ENCODE data around the gene VASH1. TPM values are rescaled to one million over a fixed set of nuclear protein-coding genes. Genes with fewer than 3 reads are reported as not detected.

The VASH1 gene
- total RNA-seq, 1 experiment from 2014 or later = 5.2 TPM

DNA sequence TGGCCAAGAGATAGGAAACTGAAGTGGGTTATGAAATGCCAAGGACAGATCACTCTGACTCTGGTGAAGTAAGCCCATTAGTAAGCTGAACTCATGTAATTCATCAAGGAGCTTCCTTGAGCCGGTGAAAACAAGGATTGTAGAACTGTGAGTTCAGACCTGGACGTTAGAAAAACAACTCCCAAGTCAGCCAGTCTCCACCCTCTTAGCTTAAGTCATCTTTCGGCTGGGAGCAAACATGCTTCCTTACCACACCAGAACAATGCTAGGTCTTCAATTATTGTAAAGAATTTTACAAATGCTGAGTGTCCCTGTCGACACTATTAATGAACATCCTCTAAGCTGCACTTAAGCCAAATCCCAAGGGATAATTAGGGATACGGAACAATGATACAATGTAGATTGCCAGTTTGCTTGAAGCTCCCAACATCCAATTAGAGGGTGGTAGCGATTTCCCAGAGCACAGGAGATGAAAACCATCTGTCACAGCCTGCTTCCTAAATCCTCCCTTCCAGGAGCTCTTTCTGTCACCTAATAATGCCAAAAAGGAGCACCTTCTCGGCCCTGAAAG lies 45.7 kb upstream of the VASH1 start:
- Histone ChIP-seq H3K27ac (ENCODE audit: low read length) (no peak overlapping the region), H3K9me3 (ENCODE audit: control insufficient read depth, insufficient read depth, low read depth, low read length) (no peaks in the 10 kb centered on the region), H3K4me3 (ENCODE audit: low read depth in 2 of 2, low read length in 2 of 2) (no peak overlapping the region), H3K36me3 (ENCODE audit: control insufficient read depth, insufficient read depth, low read length) (no peaks in the 10 kb centered on the region), H3K27me3 (ENCODE audit: control insufficient read depth, insufficient read depth, low read length) (0 out of 2 replicates have a peak, but pooled peaks cover 3% of the 10 kb centered on the region), H3K4me1 (ENCODE audit: control insufficient read depth, insufficient read depth, low read length) (no peaks in the 10 kb centered on the region)
- POLR2A ChIA-PET = interaction anchor here (0.7 kb wide), 1 partner anchor 35 kb away, joined by 3 read pairs; no protein-coding TSS in a partner anchor
- CTCF ChIA-PET = no interaction called here
- in situ Hi-C loops (cut with HindIII; ENCODE audit: low pct_unique_long_range_greater_than_20kb, low sequenced_read_pairs) (no loop called here), intact Hi-C loops (cut with micrococcal nuclease; ENCODE audit: unreplicated experiment) (no loop called here)
- no peak for ATAC-seq
- BruUV-seq (replicated peaks) = no TSS peak
- no peak for DNase-seq (ENCODE audit: low read depth, low spot score)
- TF ChIP-seq TCF7L2 (IDR thresholded peaks at IDR 0.05; ENCODE audit: low read depth, low read length) (no peak), POLR2AphosphoS5 (IDR thresholded peaks at IDR 0.05; ENCODE audit: low read depth, low read length) (no peak), SIN3A (IDR thresholded peaks at IDR 0.05; ENCODE audit: borderline replicate concordance, insufficient read depth, low read depth, low read length) (no peak)
- TF ChIP-seq, protein P1, sequence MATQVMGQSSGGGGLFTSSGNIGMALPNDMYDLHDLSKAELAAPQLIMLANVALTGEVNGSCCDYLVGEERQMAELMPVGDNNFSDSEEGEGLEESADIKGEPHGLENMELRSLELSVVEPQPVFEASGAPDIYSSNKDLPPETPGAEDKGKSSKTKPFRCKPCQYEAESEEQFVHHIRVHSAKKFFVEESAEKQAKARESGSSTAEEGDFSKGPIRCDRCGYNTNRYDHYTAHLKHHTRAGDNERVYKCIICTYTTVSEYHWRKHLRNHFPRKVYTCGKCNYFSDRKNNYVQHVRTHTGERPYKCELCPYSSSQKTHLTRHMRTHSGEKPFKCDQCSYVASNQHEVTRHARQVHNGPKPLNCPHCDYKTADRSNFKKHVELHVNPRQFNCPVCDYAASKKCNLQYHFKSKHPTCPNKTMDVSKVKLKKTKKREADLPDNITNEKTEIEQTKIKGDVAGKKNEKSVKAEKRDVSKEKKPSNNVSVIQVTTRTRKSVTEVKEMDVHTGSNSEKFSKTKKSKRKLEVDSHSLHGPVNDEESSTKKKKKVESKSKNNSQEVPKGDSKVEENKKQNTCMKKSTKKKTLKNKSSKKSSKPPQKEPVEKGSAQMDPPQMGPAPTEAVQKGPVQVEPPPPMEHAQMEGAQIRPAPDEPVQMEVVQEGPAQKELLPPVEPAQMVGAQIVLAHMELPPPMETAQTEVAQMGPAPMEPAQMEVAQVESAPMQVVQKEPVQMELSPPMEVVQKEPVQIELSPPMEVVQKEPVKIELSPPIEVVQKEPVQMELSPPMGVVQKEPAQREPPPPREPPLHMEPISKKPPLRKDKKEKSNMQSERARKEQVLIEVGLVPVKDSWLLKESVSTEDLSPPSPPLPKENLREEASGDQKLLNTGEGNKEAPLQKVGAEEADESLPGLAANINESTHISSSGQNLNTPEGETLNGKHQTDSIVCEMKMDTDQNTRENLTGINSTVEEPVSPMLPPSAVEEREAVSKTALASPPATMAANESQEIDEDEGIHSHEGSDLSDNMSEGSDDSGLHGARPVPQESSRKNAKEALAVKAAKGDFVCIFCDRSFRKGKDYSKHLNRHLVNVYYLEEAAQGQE (IDR thresholded peaks at IDR 0.05; ENCODE audit: insufficient read depth in 1 of 2, low read depth in 2 of 2, low read length in 1 of 2) = no peak
- TF ChIP-seq, protein P2, sequence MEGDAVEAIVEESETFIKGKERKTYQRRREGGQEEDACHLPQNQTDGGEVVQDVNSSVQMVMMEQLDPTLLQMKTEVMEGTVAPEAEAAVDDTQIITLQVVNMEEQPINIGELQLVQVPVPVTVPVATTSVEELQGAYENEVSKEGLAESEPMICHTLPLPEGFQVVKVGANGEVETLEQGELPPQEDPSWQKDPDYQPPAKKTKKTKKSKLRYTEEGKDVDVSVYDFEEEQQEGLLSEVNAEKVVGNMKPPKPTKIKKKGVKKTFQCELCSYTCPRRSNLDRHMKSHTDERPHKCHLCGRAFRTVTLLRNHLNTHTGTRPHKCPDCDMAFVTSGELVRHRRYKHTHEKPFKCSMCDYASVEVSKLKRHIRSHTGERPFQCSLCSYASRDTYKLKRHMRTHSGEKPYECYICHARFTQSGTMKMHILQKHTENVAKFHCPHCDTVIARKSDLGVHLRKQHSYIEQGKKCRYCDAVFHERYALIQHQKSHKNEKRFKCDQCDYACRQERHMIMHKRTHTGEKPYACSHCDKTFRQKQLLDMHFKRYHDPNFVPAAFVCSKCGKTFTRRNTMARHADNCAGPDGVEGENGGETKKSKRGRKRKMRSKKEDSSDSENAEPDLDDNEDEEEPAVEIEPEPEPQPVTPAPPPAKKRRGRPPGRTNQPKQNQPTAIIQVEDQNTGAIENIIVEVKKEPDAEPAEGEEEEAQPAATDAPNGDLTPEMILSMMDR (IDR thresholded peaks at IDR 0.05) = no peak

DNA sequence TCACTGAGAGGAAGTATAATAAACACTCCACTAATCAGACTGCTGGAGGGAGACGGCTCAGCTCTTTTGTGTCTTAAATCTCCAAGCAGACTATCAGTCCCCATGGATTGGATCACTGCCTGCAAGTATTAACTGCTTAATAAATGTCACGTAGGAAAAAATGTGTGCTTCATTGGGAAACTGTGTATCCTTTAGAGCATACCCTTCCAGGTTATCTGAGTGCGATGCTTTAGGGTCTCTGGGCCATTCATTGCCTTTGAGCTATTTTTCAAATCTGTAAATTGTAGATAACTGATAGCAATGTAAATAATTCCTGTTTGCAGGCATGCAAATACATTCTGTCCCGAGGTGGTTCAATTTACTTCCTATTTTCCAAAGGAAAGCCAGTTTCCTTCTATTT lies 45.0 kb upstream of the VASH1 start:
- Histone ChIP-seq H3K27me3 (ENCODE audit: control insufficient read depth, insufficient read depth, low read length) (0 out of 2 replicates have a peak, but pooled peaks cover 3% of the 10 kb centered on the region), H3K36me3 (ENCODE audit: control insufficient read depth, insufficient read depth, low read length) (no peaks in the 10 kb centered on the region), H3K4me3 (ENCODE audit: low read depth in 2 of 2, low read length in 2 of 2) (no peak overlapping the region), H3K9me3 (ENCODE audit: control insufficient read depth, insufficient read depth, low read depth, low read length) (no peaks in the 10 kb centered on the region), H3K4me1 (ENCODE audit: control insufficient read depth, insufficient read depth, low read length) (no peaks in the 10 kb centered on the region), H3K27ac (ENCODE audit: low read length) (no peak overlapping the region)
- no peak for DNase-seq (ENCODE audit: low read depth, low spot score)
- ChIA-PET CTCF (no interaction called here), POLR2A (no interaction called here)
- in situ Hi-C loops (cut with HindIII; ENCODE audit: low pct_unique_long_range_greater_than_20kb, low sequenced_read_pairs) (no loop called here), intact Hi-C loops (cut with micrococcal nuclease; ENCODE audit: unreplicated experiment) (no loop called here)
- TF ChIP-seq, protein P1 (IDR thresholded peaks at IDR 0.05; ENCODE audit: insufficient read depth in 1 of 2, low read depth in 2 of 2, low read length in 1 of 2) = no peak
- TF ChIP-seq POLR2AphosphoS5 (IDR thresholded peaks at IDR 0.05; ENCODE audit: low read depth, low read length) (no peak), TCF7L2 (IDR thresholded peaks at IDR 0.05; ENCODE audit: low read depth, low read length) (no peak), SIN3A (IDR thresholded peaks at IDR 0.05; ENCODE audit: borderline replicate concordance, insufficient read depth, low read depth, low read length) (no peak)
- TF ChIP-seq, protein P2 (IDR thresholded peaks at IDR 0.05) = no peak
- no peak for ATAC-seq
- no TSS peak for BruUV-seq (replicated peaks)
